IMR-90 (cell line): ENCODE results near the gene DGKQ. TPM values are rescaled to one million over a fixed set of nuclear protein-coding genes. Genes with fewer than 3 reads are reported as not detected.

Experiments used
- ATAC-seq: fragments of 200-7000 bp; cut with Tn5 transposase; 2 replicates; pipeline ENCODE4 v1.9.1; 2020; ENCODE audit warnings: low read depth, mild to moderate bottlenecking, moderate library complexity
- BruUV-seq: library from RNA; stranded (reverse); fragments of 400-500 nt; replicated peaks from 2 replicates; lab custom pipeline; 2021; lab: Mats Ljungman, UMichigan
- CTCF ChIA-PET: fragments of 300-600 bp; formaldehyde crosslinking; extraction: SDS; loops from one replicate; lab custom pipeline; 2021; ENCODE audit warnings: antibody characterized with exemption; lab: Yijun Ruan, JAX
- POLR2A ChIA-PET: fragments of 300-600 bp; sonication (Branson Sonifier 250); formaldehyde crosslinking; loops from one replicate; lab custom pipeline; 2022; ENCODE audit warnings: antibody characterized with exemption; ENCODE audit not compliant: unreplicated experiment; lab: Charles Lee
- DNase-seq: peaks from one replicate; pipeline ENCODE4 v3.0.0; 2013
- H2AFZ ChIP-seq: replicated peaks from 2 replicates; pipeline ENCODE3; 2013; ENCODE audit warnings: low read length, mild to moderate bottlenecking; ENCODE audit not compliant: poor library complexity
- H2AK5ac ChIP-seq: 2 replicates; pipeline ENCODE4 v1.6.1; 2013; ENCODE audit warnings: low read depth, low read length, inconsistent platforms
- H2AK9ac ChIP-seq: replicated peaks from 2 replicates; pipeline ENCODE3; 2013; ENCODE audit warnings: mild to moderate bottlenecking, low read depth, low read length, moderate library complexity; ENCODE audit not compliant: poor library complexity
- H2BK120ac ChIP-seq: 2 replicates; pipeline ENCODE4 v1.6.1; 2013; ENCODE audit warnings: low read depth, low read length, inconsistent platforms
- H2BK15ac ChIP-seq: 3 replicates; pipeline ENCODE4 v1.6.1; 2013; ENCODE audit warnings: low read depth, low read length, inconsistent platforms
- H2BK20ac ChIP-seq: 2 replicates; pipeline ENCODE4 v1.6.1; 2013; ENCODE audit warnings: low read depth, mild to moderate bottlenecking, inconsistent platforms, low read length, moderate library complexity
- H2BK5ac ChIP-seq: 2 replicates; pipeline ENCODE4 v1.6.1; 2013; ENCODE audit warnings: mild to moderate bottlenecking, low read depth, low read length, inconsistent platforms; ENCODE audit not compliant: poor library complexity, severe bottlenecking
- H3K14ac ChIP-seq: replicated peaks from 2 replicates; pipeline ENCODE4 v1.6.1; 2013; ENCODE audit warnings: low read depth, low read length, inconsistent platforms
- H3K18ac ChIP-seq: 2 replicates; pipeline ENCODE4 v1.6.1; 2013; ENCODE audit warnings: low read depth, low read length, control low read depth
- H3K23ac ChIP-seq: 2 replicates; pipeline ENCODE4 v1.6.1; 2013; ENCODE audit warnings: low read depth, low read length, inconsistent platforms
- H3K27ac ChIP-seq: 2 replicates; pipeline ENCODE4 v1.5.1; 2013; ENCODE audit warnings: mild to moderate bottlenecking, control low read depth, low read length; ENCODE audit not compliant: insufficient read depth
- H3K27me3 ChIP-seq: 2 replicates; pipeline ENCODE4 v1.6.1; 2013; ENCODE audit warnings: low read length; ENCODE audit not compliant: control insufficient read depth, insufficient read depth
- H3K36me3 ChIP-seq: 2 replicates; pipeline ENCODE4 v1.6.1; 2013; ENCODE audit warnings: low read length, mixed read lengths; ENCODE audit not compliant: control insufficient read depth, insufficient read depth
- H3K4ac ChIP-seq: 2 replicates; pipeline ENCODE4 v1.6.1; 2013; ENCODE audit warnings: low read depth, low read length, inconsistent platforms
- H3K4me1 ChIP-seq: 2 replicates; pipeline ENCODE4 v1.6.1; 2013; ENCODE audit warnings: low read length, mixed read lengths; ENCODE audit not compliant: control insufficient read depth, insufficient read depth
- H3K4me2 ChIP-seq: 2 replicates; pipeline ENCODE4 v1.6.1; 2013; ENCODE audit warnings: low read depth, mild to moderate bottlenecking, control low read depth, low read length, moderate library complexity
- H3K4me3 ChIP-seq: 2 replicates; pipeline ENCODE4 v1.5.1; 2013; ENCODE audit warnings: low read depth, mild to moderate bottlenecking, control low read depth, low read length, moderate library complexity; ENCODE audit not compliant: insufficient read depth
- H3K56ac ChIP-seq: 2 replicates; pipeline ENCODE4 v1.6.1; 2013; ENCODE audit warnings: low read length, inconsistent platforms; ENCODE audit not compliant: insufficient read depth; ENCODE audit errors: extremely low read depth
- H3K79me1 ChIP-seq, 2 experiments: 2 replicates each; pipeline ENCODE4 v1.6.1; 2013; ENCODE audit warnings: low read length in 2 of 2, inconsistent platforms in 1 of 2, low read depth in 1 of 2
- H3K9ac ChIP-seq: 2 replicates; pipeline ENCODE4 v1.6.1; 2013; ENCODE audit warnings: low read depth, low read length, control low read depth
- H3K9me1 ChIP-seq: 2 replicates; pipeline ENCODE4 v1.6.1; 2013; ENCODE audit warnings: low read length, inconsistent platforms; ENCODE audit not compliant: insufficient read depth
- H3K9me3 ChIP-seq: 2 replicates; pipeline ENCODE4 v1.6.1; 2013; ENCODE audit warnings: low read length; ENCODE audit not compliant: control insufficient read depth, insufficient read depth
- H4K20me1 ChIP-seq: 2 replicates; pipeline ENCODE4 v1.6.1; 2013; ENCODE audit warnings: low read length, inconsistent platforms; ENCODE audit not compliant: insufficient read depth
- H4K5ac ChIP-seq: 2 replicates; pipeline ENCODE4 v1.6.1; 2013; ENCODE audit warnings: mild to moderate bottlenecking, low read depth, low read length, control low read depth
- H4K8ac ChIP-seq, 2 experiments: 2 replicates each; pipeline ENCODE4 v1.6.1; 2013; ENCODE audit warnings: low read depth in 2 of 2, low read length in 2 of 2, control low read depth in 1 of 2, inconsistent platforms in 1 of 2
- H4K91ac ChIP-seq: 2 replicates; pipeline ENCODE4 v1.6.1; 2013; ENCODE audit warnings: low read depth, low read length, inconsistent platforms; ENCODE audit not compliant: insufficient read depth
- CEBPB ChIP-seq: IDR thresholded peaks from 2 replicates; pipeline ENCODE4 v1.6.1; 2012; ENCODE audit warnings: low read depth, low read length, improper control_type of control experiment
- MAZ ChIP-seq: IDR thresholded peaks from 2 replicates; pipeline ENCODE4 v1.6.1; 2012; ENCODE audit warnings: low read depth, mild to moderate bottlenecking, low read length, improper control_type of control experiment, moderate library complexity, borderline replicate concordance
- MXI1 ChIP-seq: IDR thresholded peaks from 2 replicates; pipeline ENCODE4 v1.6.1; 2012; ENCODE audit warnings: low read depth, mild to moderate bottlenecking, low read length, moderate library complexity, borderline replicate concordance
- NFE2L2 ChIP-seq: fragments of 150-350 bp; IDR thresholded peaks from 2 replicates; pipeline ENCODE4 v1.6.1; 2016; ENCODE audit warnings: low read depth, mild to moderate bottlenecking, low read length
- POLR2A ChIP-seq: IDR thresholded peaks from 2 replicates; pipeline ENCODE4 v1.6.1; 2012; ENCODE audit warnings: mild to moderate bottlenecking, low read depth, low read length
- RAD21 ChIP-seq: IDR thresholded peaks from 2 replicates; pipeline ENCODE4 v1.6.1; 2012; ENCODE audit warnings: low read length, improper control_type of control experiment
- RCOR1 ChIP-seq: IDR thresholded peaks from 2 replicates; pipeline ENCODE4 v1.6.1; 2012; ENCODE audit warnings: mild to moderate bottlenecking, low read length, improper control_type of control experiment; ENCODE audit not compliant: insufficient replicate concordance
- SMC3 ChIP-seq: fragments of 150-350 bp; IDR thresholded peaks from 2 replicates; pipeline ENCODE4 v1.6.1; 2016; ENCODE audit warnings: low read depth, mild to moderate bottlenecking, antibody characterized with exemption, low read length, moderate library complexity
- USF2 ChIP-seq: fragments of 150-350 bp; IDR thresholded peaks from 2 replicates; pipeline ENCODE4 v1.6.1; 2017; ENCODE audit warnings: mild to moderate bottlenecking, antibody characterized with exemption, low read length, low read depth
- WGBS, 2 experiments: methylation state at CpG; one replicate each; pipeline versions ENCODE4 v1.1.5 to v1.1.7; 2013; ENCODE audit warnings: missing lambda C conversion rate in 2 of 2; ENCODE audit not compliant: insufficient read length in 1 of 2; ENCODE audit errors: extremely low coverage in 2 of 2; 5-methylcytosine and 5-hydroxymethylcytosine counted together
- dilution Hi-C: fragments of 300-500 bp; cut with HindIII; formaldehyde crosslinking; loops from one replicate; pipeline ENCODE4 v1.14.3; 2018; ENCODE audit warnings: low sequenced_read_pairs; ENCODE audit not compliant: unreplicated experiment
- in situ Hi-C: fragments of 300-500 bp; cut with MboI; formaldehyde crosslinking; loops from 3 replicates; pipeline ENCODE4 v1.14.3; 2019; ENCODE audit warnings: low sequenced_read_pairs, inconsistent platforms, mixed read lengths
- intact Hi-C: fragments of 100-400 bp; cut with micrococcal nuclease; formaldehyde crosslinking; loops from 2 replicates; pipeline ENCODE4 v1.10.0; 2022
- polyA plus RNA-seq, 3 experiments: library from polyadenylated mRNA; depleted of rRNA; stranded (reverse); fragments of >200 nt; gene quantifications; 2 replicates each; pipeline ENCODE4 v1.2.3, GENCODE V29; 2012; ENCODE audit warnings: low replicate concordance in 1 of 3
- total RNA-seq: library from RNA; depleted of rRNA; stranded (reverse); fragments of >200 nt; gene quantifications from 2 replicates; pipeline ENCODE4 v1.2.3, GENCODE V29; 2012
- TF ChIP-seq, protein P1 (sequence below): fragments of 150-350 bp; IDR thresholded peaks from 2 replicates; pipeline ENCODE4 v1.6.1; 2016; ENCODE audit warnings: low read depth, mild to moderate bottlenecking, low read length, moderate library complexity, borderline replicate concordance

The DGKQ gene
- total and polyA plus RNA-seq, 2 of the 4 experiments (the other 2 are of a cell fraction), result 4.3 to 15.6 TPM

GRCh38 chr4:1017211-1017610 is 43.8 kb upstream of the DGKQ start:
- Histone ChIP-seq H3K4me1 (peaks cover 2% of the 10 kb centered on the region; the same call in 1 of the 2 replicates), H3K23ac (no peak overlapping the region), H4K5ac (no peak overlapping the region), H3K4me2 (no peak overlapping the region), H3K27ac (no peak overlapping the region), H3K18ac (no peak overlapping the region), H2AK5ac (no peak overlapping the region), H4K20me1 (peaks cover 28% of the 10 kb centered on the region), H3K9me3 (no peaks in the 10 kb centered on the region), H3K4me3 (no peak overlapping the region), H3K9ac (no peak overlapping the region), H3K9me1 (peaks cover 4% of the 10 kb centered on the region; the same call in 1 of the 2 replicates), H3K36me3 (peaks cover 5% of the 10 kb centered on the region; the same call in 1 of the 2 replicates), H2BK20ac (no peak overlapping the region), H3K56ac (no peak overlapping the region), H3K79me1 (peaks cover 0 to 9% of the 10 kb centered on the region in 2 experiments; a peak in 2 of 4 replicates), H2BK5ac (no peak overlapping the region), H4K91ac (no peak overlapping the region), H3K4ac (no peak overlapping the region), H2AFZ (no peak overlapping the region), H4K8ac (no peak overlapping the region), H3K27me3 (no peaks in the 10 kb centered on the region), H3K14ac (no peak overlapping the region), H2AK9ac (no peak overlapping the region), H2BK120ac (no peak overlapping the region), H2BK15ac (no peak overlapping the region)
- WGBS, 2 experiments, result 62% methylated on average over 3 of the region's 16 CpGs; no CpG with 5 or more reads in 1 of the 2 experiments
- TF ChIP-seq, protein P1, sequence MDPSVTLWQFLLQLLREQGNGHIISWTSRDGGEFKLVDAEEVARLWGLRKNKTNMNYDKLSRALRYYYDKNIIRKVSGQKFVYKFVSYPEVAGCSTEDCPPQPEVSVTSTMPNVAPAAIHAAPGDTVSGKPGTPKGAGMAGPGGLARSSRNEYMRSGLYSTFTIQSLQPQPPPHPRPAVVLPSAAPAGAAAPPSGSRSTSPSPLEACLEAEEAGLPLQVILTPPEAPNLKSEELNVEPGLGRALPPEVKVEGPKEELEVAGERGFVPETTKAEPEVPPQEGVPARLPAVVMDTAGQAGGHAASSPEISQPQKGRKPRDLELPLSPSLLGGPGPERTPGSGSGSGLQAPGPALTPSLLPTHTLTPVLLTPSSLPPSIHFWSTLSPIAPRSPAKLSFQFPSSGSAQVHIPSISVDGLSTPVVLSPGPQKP, result no peak
- TF ChIP-seq NFE2L2, result no peak
- no peak for TF ChIP-seq MXI1
- no peak for TF ChIP-seq SMC3
- TF ChIP-seq USF2, result no peak
- TF ChIP-seq CEBPB, result no peak
- TF ChIP-seq RCOR1, result no peak
- no peak for TF ChIP-seq MAZ
- no peak for TF ChIP-seq POLR2A
- no peak for TF ChIP-seq RAD21
- in situ Hi-C loops (no loop called here), dilution Hi-C loops (no loop called here), intact Hi-C loops (no loop called here)
- ChIA-PET CTCF (no interaction called here), POLR2A (no interaction called here)
- no TSS peak for BruUV-seq
- no peak for DNase-seq
- no peak for ATAC-seq
